Measurements from ENCODE around the gene TRIM54.

The TRIM54 gene, protein sequence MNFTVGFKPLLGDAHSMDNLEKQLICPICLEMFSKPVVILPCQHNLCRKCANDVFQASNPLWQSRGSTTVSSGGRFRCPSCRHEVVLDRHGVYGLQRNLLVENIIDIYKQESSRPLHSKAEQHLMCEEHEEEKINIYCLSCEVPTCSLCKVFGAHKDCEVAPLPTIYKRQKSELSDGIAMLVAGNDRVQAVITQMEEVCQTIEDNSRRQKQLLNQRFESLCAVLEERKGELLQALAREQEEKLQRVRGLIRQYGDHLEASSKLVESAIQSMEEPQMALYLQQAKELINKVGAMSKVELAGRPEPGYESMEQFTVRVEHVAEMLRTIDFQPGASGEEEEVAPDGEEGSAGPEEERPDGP

GRCh38 chr2:27281855-27282559 is at the start of gene TRIM54:
TRIM54 (plus strand) TSS chr2:27282429; CDS start chr2:27282732, 303 bp downstream.
- no peak for DNase-seq (ENCODE audit: low read depth in 1 of 2, low spot score in 1 of 2)

DNA sequence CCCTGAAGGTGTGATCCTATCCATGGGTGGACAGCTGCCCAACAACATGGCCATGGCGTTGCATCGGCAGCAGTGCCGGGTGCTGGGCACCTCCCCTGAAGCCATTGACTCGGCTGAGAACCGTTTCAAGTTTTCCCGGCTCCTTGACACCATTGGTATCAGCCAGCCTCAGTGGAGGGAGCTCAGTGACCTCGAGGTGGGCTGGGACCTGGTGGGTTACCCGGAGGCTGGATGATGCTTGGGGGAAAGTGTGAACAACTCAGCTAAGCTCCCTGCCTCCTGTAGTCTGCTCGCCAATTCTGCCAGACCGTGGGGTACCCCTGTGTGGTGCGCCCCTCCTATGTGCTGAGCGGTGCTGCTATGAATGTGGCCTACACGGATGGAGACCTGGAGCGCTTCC is 48.9 kb upstream of the TRIM54 start:
- no peak for DNase-seq (ENCODE audit: low read depth in 1 of 2, low spot score in 1 of 2)

DNA sequence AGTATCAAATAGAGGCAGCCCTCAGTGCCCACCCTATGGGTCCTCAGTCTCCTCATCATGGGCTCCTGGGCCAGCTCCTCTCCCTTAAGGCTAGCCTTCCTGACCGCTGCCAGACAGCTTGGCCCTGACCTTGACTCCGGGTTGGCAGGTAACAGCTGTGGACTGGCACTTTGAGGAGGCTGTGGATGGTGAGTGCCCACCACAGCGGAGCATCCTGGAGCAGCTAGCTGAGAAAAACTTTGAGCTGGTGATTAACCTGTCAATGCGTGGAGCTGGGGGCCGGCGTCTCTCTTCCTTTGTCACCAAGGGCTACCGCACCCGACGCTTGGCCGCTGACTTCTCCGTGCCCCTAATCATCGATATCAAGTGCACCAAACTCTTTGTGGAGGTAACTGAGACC is 46.1 kb upstream of the TRIM54 start:
- DNase-seq (ENCODE audit: low read depth in 1 of 2, low spot score in 1 of 2): no peak

GRCh38 chr2:27236626-27237025 is 45.6 kb upstream of the TRIM54 start:
- DNase-seq (ENCODE audit: low read depth in 1 of 2, low spot score in 1 of 2): no peak

GRCh38 chr2:27237341-27237945 is 44.8 kb upstream of the TRIM54 start:
- no peak for DNase-seq (ENCODE audit: low read depth in 1 of 2, low spot score in 1 of 2)

DNA sequence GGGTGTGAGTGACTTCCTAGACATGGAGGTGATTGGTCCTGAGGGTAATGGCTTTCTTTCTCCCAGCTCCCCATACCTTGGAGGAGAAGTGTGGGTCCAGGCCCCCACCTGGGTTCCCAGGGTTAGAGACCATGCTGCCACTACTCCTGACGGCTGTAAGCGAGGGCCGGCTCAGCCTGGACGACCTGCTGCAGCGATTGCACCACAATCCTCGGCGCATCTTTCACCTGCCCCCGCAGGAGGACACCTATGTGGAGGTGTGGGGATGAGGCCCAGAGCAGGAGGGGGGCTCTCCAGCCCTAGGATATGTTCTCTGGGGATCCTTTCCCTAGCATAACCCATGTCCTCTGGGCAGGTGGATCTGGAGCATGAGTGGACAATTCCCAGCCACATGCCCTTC is 43.3 kb upstream of the TRIM54 start:
- DNase-seq (ENCODE audit: low read depth in 1 of 2, low spot score in 1 of 2): no peak

GRCh38 chr2:27240406-27240805 is 41.8 kb upstream of the TRIM54 start:
- DNase-seq (ENCODE audit: low read depth in 1 of 2, low spot score in 1 of 2): no peak

- DNase-seq (ENCODE audit: low read depth in 1 of 2, low spot score in 1 of 2): no peak
Observed at GRCh38 chr2:27241761-27242613, 40.2 kb upstream of the TRIM54 start.

GRCh38 chr2:27242614-27242951 is 39.6 kb upstream of the TRIM54 start:
- DNase-seq (ENCODE audit: low read depth in 1 of 2, low spot score in 1 of 2): no peak

GRCh38 chr2:27243391-27244130 is 38.7 kb upstream of the TRIM54 start:
- DNase-seq (ENCODE audit: low read depth in 1 of 2, low spot score in 1 of 2): no peak

- no peak for DNase-seq (ENCODE audit: low read depth in 1 of 2, low spot score in 1 of 2)
Observed at GRCh38 chr2:27245116-27245515, 37.1 kb upstream of the TRIM54 start.

DNA sequence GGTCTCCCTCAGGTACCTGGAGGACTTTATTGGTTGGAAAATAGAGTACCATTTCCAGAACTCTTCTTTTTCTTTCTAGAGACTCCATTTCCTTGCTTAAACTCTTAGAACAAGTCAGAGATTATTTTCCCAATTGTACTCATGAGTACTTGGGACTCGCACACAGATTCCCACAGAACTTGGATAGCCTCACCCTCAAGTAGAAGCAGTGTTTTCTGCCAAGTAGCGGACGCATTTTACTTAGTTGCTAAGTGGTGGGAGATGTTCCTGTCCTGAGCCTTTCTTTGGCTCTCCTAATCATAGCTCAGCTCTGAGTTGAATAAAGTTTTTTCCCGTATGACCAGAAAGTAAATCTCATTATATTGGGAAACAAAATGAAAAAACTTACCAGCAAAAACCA is 36.6 kb upstream of the TRIM54 start:
- no peak for DNase-seq (ENCODE audit: low read depth in 1 of 2, low spot score in 1 of 2)

- DNase-seq (ENCODE audit: low read depth in 1 of 2, low spot score in 1 of 2): no peak
Observed at GRCh38 chr2:27247893-27248292, 34.3 kb upstream of the TRIM54 start.

DNA sequence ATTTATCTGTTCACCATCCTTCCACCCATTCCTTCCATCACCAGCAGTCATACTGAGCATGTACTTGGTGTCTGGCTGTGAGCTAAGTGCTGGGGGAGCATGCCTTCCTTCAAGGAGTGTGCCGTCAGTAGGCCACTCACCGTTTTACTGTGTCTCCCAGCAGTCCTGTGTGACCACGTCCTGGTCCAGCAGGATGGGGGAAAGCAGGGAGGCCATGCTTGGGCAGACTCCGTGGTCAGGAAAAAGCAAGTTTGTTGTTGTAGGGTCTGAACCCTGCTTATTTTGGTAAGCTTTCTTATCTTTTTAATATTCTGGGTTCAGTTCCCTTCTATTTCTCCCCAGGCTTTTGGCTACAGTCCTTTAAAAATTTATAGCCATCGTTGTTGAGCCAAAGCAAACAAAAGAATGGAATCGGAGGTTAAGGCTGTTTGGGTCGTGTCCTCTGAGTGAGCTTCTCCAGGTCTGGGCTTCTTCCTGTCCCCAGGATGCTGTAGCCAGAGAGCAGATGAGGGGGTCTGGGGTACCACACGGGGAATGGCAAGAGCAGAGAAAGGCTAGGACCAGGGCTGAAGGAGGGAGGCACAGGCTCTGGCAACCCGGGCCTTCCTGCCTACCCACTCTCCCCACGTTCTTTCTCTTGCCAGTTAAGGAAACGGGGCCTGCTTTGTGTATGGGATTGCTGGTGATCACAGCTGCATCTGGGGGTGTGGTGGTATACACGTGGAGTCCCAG is 32.9 kb upstream of the TRIM54 start:
- DNase-seq (ENCODE audit: low read depth in 1 of 2, low spot score in 1 of 2): no peak

- DNase-seq (ENCODE audit: low read depth in 1 of 2, low spot score in 1 of 2): peak in 1 of 2 donors; percentile 15
Observed at GRCh38 chr2:27249891-27250651, 32.2 kb upstream of the TRIM54 start.

GRCh38 chr2:27250652-27251379 is 31.4 kb upstream of the TRIM54 start:
- no peak for DNase-seq (ENCODE audit: low read depth in 1 of 2, low spot score in 1 of 2)

- no peak for DNase-seq (ENCODE audit: low read depth in 1 of 2, low spot score in 1 of 2)
Observed at GRCh38 chr2:27251766-27252165, 30.5 kb upstream of the TRIM54 start.

DNA sequence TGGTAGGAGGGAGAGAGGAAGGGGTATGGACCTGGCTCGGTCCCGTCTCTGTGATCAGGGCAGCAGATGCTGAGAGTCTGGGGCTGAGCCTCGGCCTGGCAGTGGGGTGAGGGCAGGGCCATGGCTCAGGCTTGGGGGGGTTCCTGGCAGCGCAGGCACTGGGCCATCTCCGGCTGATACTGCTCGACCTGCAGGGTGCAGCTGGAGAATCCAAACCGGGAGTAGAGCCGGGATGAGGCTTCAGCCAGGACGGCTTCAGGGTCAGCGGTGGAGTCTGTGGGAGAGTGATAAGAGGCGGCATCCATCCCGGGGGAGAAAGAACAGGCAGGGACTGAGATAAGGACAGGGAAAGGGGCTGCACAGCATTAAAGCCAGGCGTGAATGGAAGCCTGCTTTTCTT is 27.0 kb upstream of the TRIM54 start:
- no peak for DNase-seq (ENCODE audit: low read depth in 1 of 2, low spot score in 1 of 2)

GRCh38 chr2:27255660-27256059 is 26.6 kb upstream of the TRIM54 start:
- no peak for DNase-seq (ENCODE audit: low read depth in 1 of 2, low spot score in 1 of 2)

All from activated T-helper 1 cell treated with anti-CD3 and anti-CD28 coated beads, Interleukin-2, amount 50 U/mL, for 16 hours (primary cell).